WTC11 (cell line): ENCODE measurements around the gene AXDND1.

Experiments used
- AFF4 ChIP-seq: sonication (generic); formaldehyde crosslinking; IDR thresholded peaks from 2 replicates; pipeline ENCODE4 v1.8.1; 2023; ENCODE audit warnings: mild to moderate bottlenecking, missing genetic modification reagents, borderline replicate concordance
- CTCF ChIP-seq: fragments of 200-600 bp; IDR thresholded peaks from 2 replicates; pipeline ENCODE4 v1.8.0; 2022; ENCODE audit warnings: antibody characterized with exemption
- ELF4 ChIP-seq: sonication (generic); formaldehyde crosslinking; IDR thresholded peaks from 2 replicates; pipeline ENCODE4 v1.8.1; 2022; ENCODE audit warnings: low read depth, mild to moderate bottlenecking, moderate library complexity, missing genetic modification reagents
- FOXP1 ChIP-seq: sonication (generic); formaldehyde crosslinking; IDR thresholded peaks from 2 replicates; pipeline ENCODE4 v1.8.0; 2022; ENCODE audit warnings: missing genetic modification reagents, mild to moderate bottlenecking, moderate library complexity, borderline replicate concordance
- FOXP4 ChIP-seq: sonication (generic); formaldehyde crosslinking; IDR thresholded peaks from 2 replicates; pipeline ENCODE4 v1.8.0; 2022; ENCODE audit warnings: mild to moderate bottlenecking, missing genetic modification reagents
- HMGXB4 ChIP-seq: sonication (generic); formaldehyde crosslinking; IDR thresholded peaks from 2 replicates; pipeline ENCODE4 v1.8.1; 2023; ENCODE audit warnings: mild to moderate bottlenecking, moderate library complexity, missing genetic modification reagents
- JUN ChIP-seq: sonication (generic); formaldehyde crosslinking; IDR thresholded peaks from 2 replicates; pipeline ENCODE4 v1.8.0; 2023; ENCODE audit warnings: mild to moderate bottlenecking, missing genetic modification reagents
- KAT7 ChIP-seq: sonication (generic); formaldehyde crosslinking; IDR thresholded peaks from 2 replicates; pipeline ENCODE4 v1.8.1; 2023; ENCODE audit warnings: missing genetic modification reagents, mild to moderate bottlenecking, borderline replicate concordance
- NFYB ChIP-seq: sonication (generic); formaldehyde crosslinking; conservative IDR thresholded peaks from 2 replicates; pipeline ENCODE4 v1.8.0; 2022; ENCODE audit warnings: low read depth, missing genetic modification reagents
- ZNF263 ChIP-seq: sonication (generic); formaldehyde crosslinking; IDR thresholded peaks from 2 replicates; pipeline ENCODE4 v1.8.1; 2022; ENCODE audit warnings: low read depth, mild to moderate bottlenecking, moderate library complexity, missing genetic modification reagents
- TF ChIP-seq, protein P1 (sequence below): fragments of 250-450 bp; sonication (Bioruptor Pico); IDR thresholded peaks from 2 replicates; pipeline ENCODE4 v1.9.0; 2021; ENCODE audit warnings: mild to moderate bottlenecking
- TF ChIP-seq, protein P2 (sequence below): sonication (generic); formaldehyde crosslinking; IDR thresholded peaks from 2 replicates; pipeline ENCODE4 v1.8.0; 2022; ENCODE audit warnings: mild to moderate bottlenecking, missing genetic modification reagents
- TF ChIP-seq, protein P3 (sequence below): sonication (generic); formaldehyde crosslinking; conservative IDR thresholded peaks from 2 replicates; pipeline ENCODE4 v1.8.1; 2022; ENCODE audit warnings: mild to moderate bottlenecking, missing genetic modification reagents

- TF ChIP-seq CTCF = no peak
- TF ChIP-seq, protein P1, sequence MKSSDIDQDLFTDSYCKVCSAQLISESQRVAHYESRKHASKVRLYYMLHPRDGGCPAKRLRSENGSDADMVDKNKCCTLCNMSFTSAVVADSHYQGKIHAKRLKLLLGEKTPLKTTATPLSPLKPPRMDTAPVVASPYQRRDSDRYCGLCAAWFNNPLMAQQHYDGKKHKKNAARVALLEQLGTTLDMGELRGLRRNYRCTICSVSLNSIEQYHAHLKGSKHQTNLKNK (CRISPR knock-in tag) = no peak
- TF ChIP-seq, protein P2, sequence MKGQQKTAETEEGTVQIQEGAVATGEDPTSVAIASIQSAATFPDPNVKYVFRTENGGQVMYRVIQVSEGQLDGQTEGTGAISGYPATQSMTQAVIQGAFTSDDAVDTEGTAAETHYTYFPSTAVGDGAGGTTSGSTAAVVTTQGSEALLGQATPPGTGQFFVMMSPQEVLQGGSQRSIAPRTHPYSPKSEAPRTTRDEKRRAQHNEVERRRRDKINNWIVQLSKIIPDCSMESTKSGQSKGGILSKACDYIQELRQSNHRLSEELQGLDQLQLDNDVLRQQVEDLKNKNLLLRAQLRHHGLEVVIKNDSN (CRISPR knock-in tag) = no peak
- no peak for TF ChIP-seq NFYB (CRISPR knock-in tag)
- TF ChIP-seq FOXP4 (CRISPR knock-in tag) = no peak
- TF ChIP-seq HMGXB4 (CRISPR knock-in tag) = no peak
- no peak for TF ChIP-seq JUN (CRISPR knock-in tag)
- TF ChIP-seq, protein P3, sequence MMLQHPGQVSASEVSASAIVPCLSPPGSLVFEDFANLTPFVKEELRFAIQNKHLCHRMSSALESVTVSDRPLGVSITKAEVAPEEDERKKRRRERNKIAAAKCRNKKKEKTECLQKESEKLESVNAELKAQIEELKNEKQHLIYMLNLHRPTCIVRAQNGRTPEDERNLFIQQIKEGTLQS (CRISPR knock-in tag) = no peak
- no peak for TF ChIP-seq AFF4 (CRISPR knock-in tag)
- no peak for TF ChIP-seq KAT7 (CRISPR knock-in tag)
- TF ChIP-seq ZNF263 (CRISPR knock-in tag) = no peak
- no peak for TF ChIP-seq FOXP1
- no peak for TF ChIP-seq ELF4 (CRISPR knock-in tag)
Measured at GRCh38 chr1:179493323-179493722, 127.6 kb downstream of the AXDND1 start.
